HepG2 (cell line): Measurements from ENCODE around the gene SLC22A23. TPM values are rescaled to one million over a fixed set of nuclear protein-coding genes. Genes with fewer than 3 reads are reported as not detected.

Source experiments
- ESRRA ChIP-seq: sonication (generic); formaldehyde crosslinking; IDR thresholded peaks from 2 replicates; pipeline ENCODE4 v1.5.1; 2020; ENCODE audit warnings: mild to moderate bottlenecking, low read depth, missing genetic modification reagents
- HCFC1 ChIP-seq: fragments of 150-350 bp; IDR thresholded peaks from 2 replicates; pipeline ENCODE4 v1.6.1; 2014; ENCODE audit warnings: low read depth, low read length
- HNF4A ChIP-seq: sonication (generic); formaldehyde crosslinking; IDR thresholded peaks from 2 replicates; pipeline ENCODE4 v1.4.0; 2020; ENCODE audit warnings: missing genetic modification reagents
- MAFK ChIP-seq, 2 experiments: IDR thresholded peaks in 1 of 2; conservative IDR thresholded peaks in 1 of 2; 2 replicates each; pipeline ENCODE4 v1.6.1; 2011; ENCODE audit warnings: improper control_type of control experiment in 2 of 2, low read length in 2 of 2
- NRL ChIP-seq: sonication (generic); formaldehyde crosslinking; IDR thresholded peaks from 2 replicates; pipeline ENCODE4 v1.5.0; 2020; ENCODE audit warnings: missing genetic modification reagents, mild to moderate bottlenecking, moderate library complexity, borderline replicate concordance
- POLR2AphosphoS5 ChIP-seq: IDR thresholded peaks from 2 replicates; pipeline ENCODE4 v1.6.1; 2012; ENCODE audit warnings: low read depth, low read length
- SALL2 ChIP-seq: sonication (generic); formaldehyde crosslinking; IDR thresholded peaks from 2 replicates; pipeline ENCODE4 v1.8.1; 2023; ENCODE audit warnings: mild to moderate bottlenecking, missing genetic modification reagents, inconsistent platforms
- TEAD3 ChIP-seq: optimal IDR thresholded peaks from 2 replicates; pipeline ENCODE3; 2016; ENCODE audit warnings: borderline replicate concordance
- ZNF260 ChIP-seq: sonication (generic); formaldehyde crosslinking; IDR thresholded peaks from 2 replicates; pipeline ENCODE4 v1.4.0; 2020; ENCODE audit warnings: missing genetic modification reagents, low read depth, mild to moderate bottlenecking, borderline replicate concordance
- ZNF33B ChIP-seq: sonication (generic); formaldehyde crosslinking; IDR thresholded peaks from 2 replicates; pipeline ENCODE4 v1.5.1; 2020; ENCODE audit warnings: mild to moderate bottlenecking, missing genetic modification reagents
- ZNF547 ChIP-seq: sonication (generic); formaldehyde crosslinking; IDR thresholded peaks from 2 replicates; pipeline ENCODE4 v1.5.1; 2020; ENCODE audit warnings: mild to moderate bottlenecking, missing genetic modification reagents
- ZNF644 ChIP-seq: IDR thresholded peaks from 2 replicates; pipeline ENCODE4 v1.6.1; 2016; ENCODE audit warnings: low read depth
- ZNF777 ChIP-seq: sonication (generic); formaldehyde crosslinking; IDR thresholded peaks from 2 replicates; pipeline ENCODE4 v1.4.0; 2020; ENCODE audit warnings: missing genetic modification reagents
- polyA plus RNA-seq, 8 experiments: library from polyadenylated mRNA; depleted of rRNA in 3 of 8; stranded (reverse) in 7 of 8; unstranded in 1 of 8; fragments of >200 nt; fragmentation: Illumina TruSeq in 4 of 8; extraction: Trizol in 4 of 8; gene quantifications; 2 replicates each; pipeline versions ENCODE4 v1.2.1 to v1.2.3, GENCODE V29; 2011 to 2016; ENCODE audit warnings: low read depth in 4 of 8, missing spikeins in 1 of 8, mixed read lengths in 1 of 8; ENCODE audit not compliant: insufficient read depth in 1 of 8
- total RNA-seq, 5 experiments: library from RNA; depleted of rRNA; stranded (reverse); fragments of >200 nt; fragmentation: Illumina TruSeq; extraction: Trizol; gene quantifications; 2 replicates each; pipeline ENCODE4 v1.2.3, GENCODE V29; 2016; ENCODE audit warnings: low read depth in 1 of 5
- TF ChIP-seq, protein P1 (sequence below): sonication (generic); formaldehyde crosslinking; IDR thresholded peaks from 2 replicates; pipeline ENCODE4 v1.5.0; 2020; ENCODE audit warnings: mild to moderate bottlenecking, missing genetic modification reagents
- TF ChIP-seq, protein P2 (sequence below): sonication (generic); formaldehyde crosslinking; IDR thresholded peaks from 2 replicates; pipeline ENCODE4 v1.4.0; 2020; ENCODE audit warnings: missing genetic modification reagents
- TF ChIP-seq, protein P3 (sequence below): IDR thresholded peaks from 2 replicates; pipeline ENCODE4 v1.6.1; 2016; ENCODE audit warnings: mild to moderate bottlenecking
- TF ChIP-seq, protein P4 (sequence below): IDR thresholded peaks from 2 replicates; pipeline ENCODE4 v1.6.1; 2012; ENCODE audit warnings: low read depth, low read length, improper control_type of control experiment
- TF ChIP-seq, protein P5 (sequence below): sonication (generic); formaldehyde crosslinking; IDR thresholded peaks from 2 replicates; pipeline ENCODE4 v1.4.0; 2020; ENCODE audit warnings: missing genetic modification reagents

Gene SLC22A23
- total and polyA plus RNA-seq, 2 of the 13 experiments (the other 11 are each of a cell fraction or from before 2014, with no cell fraction given) = 11.8 to 17.5 TPM

DNA sequence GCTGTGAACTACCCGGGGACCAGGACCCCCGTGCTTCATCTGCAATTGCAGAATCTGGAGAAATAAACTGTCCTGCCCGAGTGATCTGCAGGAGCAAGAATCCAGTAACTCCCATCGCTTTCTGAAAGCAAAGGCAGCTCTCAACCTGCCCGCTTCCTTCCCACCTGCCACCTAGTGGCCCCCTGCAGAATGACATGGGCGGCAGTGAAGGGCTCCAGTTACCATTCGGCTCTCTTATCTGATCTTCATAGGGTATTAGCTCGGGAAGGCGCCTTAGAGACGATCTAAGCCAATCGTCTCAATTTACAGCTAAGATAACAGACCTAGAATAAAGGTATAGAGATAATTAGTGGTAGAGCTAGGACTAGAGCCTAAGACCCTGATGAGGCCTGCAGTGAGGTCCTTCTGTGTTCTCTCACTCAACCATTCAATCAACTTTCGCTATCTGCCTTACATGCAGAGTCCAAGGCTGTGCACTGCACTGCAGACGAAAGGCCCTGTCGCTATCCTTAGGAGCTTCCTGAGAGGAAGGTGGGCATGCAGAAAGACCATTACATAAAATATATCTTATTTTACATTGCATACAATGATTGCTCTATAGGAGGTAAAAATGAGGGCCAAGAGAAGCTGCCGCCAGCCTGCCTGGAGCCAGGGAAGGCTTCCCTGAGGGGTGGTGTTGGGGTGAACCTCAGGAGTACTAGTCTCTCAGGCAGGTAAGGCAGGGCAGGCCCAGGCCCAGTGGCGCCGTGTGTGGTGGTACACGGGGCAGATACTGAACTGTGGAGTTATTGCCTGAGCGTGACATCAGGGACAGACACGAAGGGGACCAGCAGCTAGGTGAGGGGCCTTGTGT is 205.2 kb downstream of the SLC22A23 start (continued):
- TF ChIP-seq ZNF644 (CRISPR knock-in tag) (peak; percentile 44; the same call in 1 of the 2 replicates), POLR2AphosphoS5 (no peak), TEAD3 (peak; percentile 66), HNF4A (no peak), ESRRA (CRISPR knock-in tag) (no peak), ZNF260 (no peak), ZNF777 (CRISPR knock-in tag) (no peak), NRL (CRISPR knock-in tag) (no peak), ZNF33B (CRISPR knock-in tag) (peak; percentile 85; the same call in 1 of the 2 replicates), ZNF547 (peak; percentile 49; the same call in 1 of the 2 replicates), HCFC1 (no peak), MAFK (conservative IDR thresholded peaks at IDR 0.05 in 1 of 2, IDR thresholded peaks at IDR 0.05 in 1 of 2; ENCODE audit: low read length in 2 of 2) (no peak), SALL2 (CRISPR knock-in tag) (no peak)
- TF ChIP-seq, protein P1, sequence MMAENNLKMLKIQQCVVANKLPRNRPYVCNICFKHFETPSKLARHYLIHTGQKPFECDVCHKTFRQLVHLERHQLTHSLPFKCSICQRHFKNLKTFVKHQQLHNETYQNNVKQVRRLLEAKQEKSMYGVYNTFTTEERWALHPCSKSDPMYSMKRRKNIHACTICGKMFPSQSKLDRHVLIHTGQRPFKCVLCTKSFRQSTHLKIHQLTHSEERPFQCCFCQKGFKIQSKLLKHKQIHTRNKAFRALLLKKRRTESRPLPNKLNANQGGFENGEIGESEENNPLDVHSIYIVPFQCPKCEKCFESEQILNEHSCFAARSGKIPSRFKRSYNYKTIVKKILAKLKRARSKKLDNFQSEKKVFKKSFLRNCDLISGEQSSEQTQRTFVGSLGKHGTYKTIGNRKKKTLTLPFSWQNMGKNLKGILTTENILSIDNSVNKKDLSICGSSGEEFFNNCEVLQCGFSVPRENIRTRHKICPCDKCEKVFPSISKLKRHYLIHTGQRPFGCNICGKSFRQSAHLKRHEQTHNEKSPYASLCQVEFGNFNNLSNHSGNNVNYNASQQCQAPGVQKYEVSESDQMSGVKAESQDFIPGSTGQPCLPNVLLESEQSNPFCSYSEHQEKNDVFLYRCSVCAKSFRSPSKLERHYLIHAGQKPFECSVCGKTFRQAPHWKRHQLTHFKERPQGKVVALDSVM = no peak
- TF ChIP-seq, protein P2, sequence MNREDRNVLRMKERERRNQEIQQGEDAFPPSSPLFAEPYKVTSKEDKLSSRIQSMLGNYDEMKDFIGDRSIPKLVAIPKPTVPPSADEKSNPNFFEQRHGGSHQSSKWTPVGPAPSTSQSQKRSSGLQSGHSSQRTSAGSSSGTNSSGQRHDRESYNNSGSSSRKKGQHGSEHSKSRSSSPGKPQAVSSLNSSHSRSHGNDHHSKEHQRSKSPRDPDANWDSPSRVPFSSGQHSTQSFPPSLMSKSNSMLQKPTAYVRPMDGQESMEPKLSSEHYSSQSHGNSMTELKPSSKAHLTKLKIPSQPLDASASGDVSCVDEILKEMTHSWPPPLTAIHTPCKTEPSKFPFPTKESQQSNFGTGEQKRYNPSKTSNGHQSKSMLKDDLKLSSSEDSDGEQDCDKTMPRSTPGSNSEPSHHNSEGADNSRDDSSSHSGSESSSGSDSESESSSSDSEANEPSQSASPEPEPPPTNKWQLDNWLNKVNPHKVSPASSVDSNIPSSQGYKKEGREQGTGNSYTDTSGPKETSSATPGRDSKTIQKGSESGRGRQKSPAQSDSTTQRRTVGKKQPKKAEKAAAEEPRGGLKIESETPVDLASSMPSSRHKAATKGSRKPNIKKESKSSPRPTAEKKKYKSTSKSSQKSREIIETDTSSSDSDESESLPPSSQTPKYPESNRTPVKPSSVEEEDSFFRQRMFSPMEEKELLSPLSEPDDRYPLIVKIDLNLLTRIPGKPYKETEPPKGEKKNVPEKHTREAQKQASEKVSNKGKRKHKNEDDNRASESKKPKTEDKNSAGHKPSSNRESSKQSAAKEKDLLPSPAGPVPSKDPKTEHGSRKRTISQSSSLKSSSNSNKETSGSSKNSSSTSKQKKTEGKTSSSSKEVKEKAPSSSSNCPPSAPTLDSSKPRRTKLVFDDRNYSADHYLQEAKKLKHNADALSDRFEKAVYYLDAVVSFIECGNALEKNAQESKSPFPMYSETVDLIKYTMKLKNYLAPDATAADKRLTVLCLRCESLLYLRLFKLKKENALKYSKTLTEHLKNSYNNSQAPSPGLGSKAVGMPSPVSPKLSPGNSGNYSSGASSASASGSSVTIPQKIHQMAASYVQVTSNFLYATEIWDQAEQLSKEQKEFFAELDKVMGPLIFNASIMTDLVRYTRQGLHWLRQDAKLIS = no peak
- TF ChIP-seq, protein P3, sequence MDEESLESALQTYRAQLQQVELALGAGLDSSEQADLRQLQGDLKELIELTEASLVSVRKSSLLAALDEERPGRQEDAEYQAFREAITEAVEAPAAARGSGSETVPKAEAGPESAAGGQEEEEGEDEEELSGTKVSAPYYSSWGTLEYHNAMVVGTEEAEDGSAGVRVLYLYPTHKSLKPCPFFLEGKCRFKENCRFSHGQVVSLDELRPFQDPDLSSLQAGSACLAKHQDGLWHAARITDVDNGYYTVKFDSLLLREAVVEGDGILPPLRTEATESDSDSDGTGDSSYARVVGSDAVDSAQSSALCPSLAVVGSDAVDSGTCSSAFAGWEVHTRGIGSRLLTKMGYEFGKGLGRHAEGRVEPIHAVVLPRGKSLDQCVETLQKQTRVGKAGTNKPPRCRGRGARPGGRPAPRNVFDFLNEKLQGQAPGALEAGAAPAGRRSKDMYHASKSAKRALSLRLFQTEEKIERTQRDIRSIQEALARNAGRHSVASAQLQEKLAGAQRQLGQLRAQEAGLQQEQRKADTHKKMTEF = 0 out of 2 replicates have a peak, but pooled peaks have one; percentile 18
- TF ChIP-seq, protein P4, sequence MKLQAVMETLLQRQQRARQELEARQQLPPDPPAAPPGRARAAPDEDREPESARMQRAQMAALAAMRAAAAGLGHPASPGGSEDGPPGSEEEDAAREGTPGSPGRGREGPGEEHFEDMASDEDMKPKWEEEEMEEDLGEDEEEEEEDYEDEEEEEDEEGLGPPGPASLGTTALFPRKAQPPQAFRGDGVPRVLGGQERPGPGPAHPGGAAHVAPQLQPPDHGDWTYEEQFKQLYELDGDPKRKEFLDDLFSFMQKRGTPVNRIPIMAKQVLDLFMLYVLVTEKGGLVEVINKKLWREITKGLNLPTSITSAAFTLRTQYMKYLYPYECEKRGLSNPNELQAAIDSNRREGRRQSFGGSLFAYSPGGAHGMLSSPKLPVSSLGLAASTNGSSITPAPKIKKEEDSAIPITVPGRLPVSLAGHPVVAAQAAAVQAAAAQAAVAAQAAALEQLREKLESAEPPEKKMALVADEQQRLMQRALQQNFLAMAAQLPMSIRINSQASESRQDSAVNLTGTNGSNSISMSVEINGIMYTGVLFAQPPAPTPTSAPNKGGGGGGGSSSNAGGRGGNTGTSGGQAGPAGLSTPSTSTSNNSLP = no peak
- TF ChIP-seq, protein P5, sequence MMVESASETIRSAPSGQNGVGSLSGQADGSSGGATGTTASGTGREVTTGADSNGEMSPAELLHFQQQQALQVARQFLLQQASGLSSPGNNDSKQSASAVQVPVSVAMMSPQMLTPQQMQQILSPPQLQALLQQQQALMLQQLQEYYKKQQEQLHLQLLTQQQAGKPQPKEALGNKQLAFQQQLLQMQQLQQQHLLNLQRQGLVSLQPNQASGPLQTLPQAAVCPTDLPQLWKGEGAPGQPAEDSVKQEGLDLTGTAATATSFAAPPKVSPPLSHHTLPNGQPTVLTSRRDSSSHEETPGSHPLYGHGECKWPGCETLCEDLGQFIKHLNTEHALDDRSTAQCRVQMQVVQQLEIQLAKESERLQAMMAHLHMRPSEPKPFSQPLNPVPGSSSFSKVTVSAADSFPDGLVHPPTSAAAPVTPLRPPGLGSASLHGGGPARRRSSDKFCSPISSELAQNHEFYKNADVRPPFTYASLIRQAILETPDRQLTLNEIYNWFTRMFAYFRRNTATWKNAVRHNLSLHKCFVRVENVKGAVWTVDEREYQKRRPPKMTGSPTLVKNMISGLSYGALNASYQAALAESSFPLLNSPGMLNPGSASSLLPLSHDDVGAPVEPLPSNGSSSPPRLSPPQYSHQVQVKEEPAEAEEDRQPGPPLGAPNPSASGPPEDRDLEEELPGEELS (CRISPR knock-in tag) = no peak
